Measurements from ENCODE around the gene HSD11B1L. TPM values are rescaled to one million over a fixed set of nuclear protein-coding genes. Genes with fewer than 3 reads are reported as not detected.

Gene HSD11B1L
- total RNA-seq, 1 experiment from 2014 or later, result 10.9 TPM

DNA sequence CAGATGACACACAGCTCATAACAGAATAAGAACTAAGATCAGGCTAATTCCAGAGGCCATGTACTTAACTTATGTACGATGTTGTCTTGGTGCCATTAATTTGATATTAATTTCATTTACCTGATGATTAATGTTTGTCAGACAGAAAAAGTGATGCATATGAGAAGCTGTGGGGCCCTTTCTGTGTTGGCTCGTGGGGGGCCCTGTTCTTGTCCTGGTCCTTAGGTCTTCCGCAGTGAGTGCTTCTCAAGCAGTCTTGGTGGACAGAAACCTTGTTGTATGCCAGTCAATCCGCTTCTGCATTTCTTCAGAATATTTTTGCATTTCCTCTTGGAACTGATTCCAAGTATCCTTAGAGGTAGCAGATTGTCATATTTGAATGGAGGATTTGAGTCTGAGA, 37.8 kb upstream of the HSD11B1L start:
- Histone ChIP-seq H3K9ac (ENCODE audit: low read length) (no peak overlapping the region), H3K27ac (ENCODE audit: low read length) (no peak overlapping the region), H3K79me2 (ENCODE audit: low read length) (peaks cover 96% of the 10 kb centered on the region), H4K20me1 (ENCODE audit: low read length) (peaks cover 55% of the 10 kb centered on the region), H3K4me3 (ENCODE audit: low read length) (no peak overlapping the region), H3K36me3 (ENCODE audit: low read depth, low read length) (peaks cover 71% of the 10 kb centered on the region), H3K4me1 (ENCODE audit: insufficient read depth, low read length) (no peaks in the 10 kb centered on the region), H3K9me3 (ENCODE audit: low read length) (no peaks in the 10 kb centered on the region), H3K27me3 (ENCODE audit: low read length) (no peaks in the 10 kb centered on the region), H3K9me2 (replicated peaks; ENCODE audit: low read length) (no peaks in the 10 kb centered on the region), H3F3A (ENCODE audit: low read length, unreplicated experiment) (no peaks in the 10 kb centered on the region), H2AFZ (ENCODE audit: low read length) (no peak overlapping the region), H3K4me2 (ENCODE audit: low read length) (no peak overlapping the region)
- no peak for ATAC-seq
- DNase-seq, result no peak
- ChIA-PET POLR2A (ENCODE audit: unreplicated experiment) (no interaction called here), CTCF (no interaction called here)
- BruUV-seq (replicated peaks), result no TSS peak
- TF ChIP-seq EZH2phosphoT487 (IDR thresholded peaks at IDR 0.05; ENCODE audit: borderline replicate concordance, low read length), result no peak
- TF ChIP-seq, protein P1, sequence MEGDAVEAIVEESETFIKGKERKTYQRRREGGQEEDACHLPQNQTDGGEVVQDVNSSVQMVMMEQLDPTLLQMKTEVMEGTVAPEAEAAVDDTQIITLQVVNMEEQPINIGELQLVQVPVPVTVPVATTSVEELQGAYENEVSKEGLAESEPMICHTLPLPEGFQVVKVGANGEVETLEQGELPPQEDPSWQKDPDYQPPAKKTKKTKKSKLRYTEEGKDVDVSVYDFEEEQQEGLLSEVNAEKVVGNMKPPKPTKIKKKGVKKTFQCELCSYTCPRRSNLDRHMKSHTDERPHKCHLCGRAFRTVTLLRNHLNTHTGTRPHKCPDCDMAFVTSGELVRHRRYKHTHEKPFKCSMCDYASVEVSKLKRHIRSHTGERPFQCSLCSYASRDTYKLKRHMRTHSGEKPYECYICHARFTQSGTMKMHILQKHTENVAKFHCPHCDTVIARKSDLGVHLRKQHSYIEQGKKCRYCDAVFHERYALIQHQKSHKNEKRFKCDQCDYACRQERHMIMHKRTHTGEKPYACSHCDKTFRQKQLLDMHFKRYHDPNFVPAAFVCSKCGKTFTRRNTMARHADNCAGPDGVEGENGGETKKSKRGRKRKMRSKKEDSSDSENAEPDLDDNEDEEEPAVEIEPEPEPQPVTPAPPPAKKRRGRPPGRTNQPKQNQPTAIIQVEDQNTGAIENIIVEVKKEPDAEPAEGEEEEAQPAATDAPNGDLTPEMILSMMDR (conservative IDR thresholded peaks at IDR 0.05; ENCODE audit: low read depth, low read length), result no peak
- TF ChIP-seq EZH2 (IDR thresholded peaks at IDR 0.05; ENCODE audit: low read length, unreplicated experiment), result no peak
- intact Hi-C loops (cut with micrococcal nuclease), result no loop called here

DNA sequence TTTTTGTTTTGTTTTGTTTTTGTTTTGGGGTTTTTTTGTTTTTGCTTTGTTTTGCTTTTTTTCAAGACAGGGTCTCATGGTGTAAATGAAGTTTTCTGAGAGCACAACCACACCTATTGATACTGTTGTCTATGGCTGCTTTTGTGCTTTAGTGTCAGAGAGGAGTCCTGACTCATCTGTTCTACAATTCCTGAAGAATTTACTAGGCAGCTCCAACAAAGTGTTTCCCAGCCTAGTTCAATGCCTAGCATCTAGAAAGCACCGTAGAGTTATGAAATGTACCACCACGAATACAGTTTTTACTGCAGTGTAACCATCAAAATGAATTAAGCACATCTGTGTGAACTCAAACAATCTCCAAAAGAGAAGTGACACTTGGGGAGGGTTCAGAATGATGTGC, 36.8 kb upstream of the HSD11B1L start:
- Histone ChIP-seq H3F3A (ENCODE audit: low read length, unreplicated experiment) (no peaks in the 10 kb centered on the region), H3K9me2 (replicated peaks; ENCODE audit: low read length) (no peaks in the 10 kb centered on the region), H3K27ac (ENCODE audit: low read length) (no peak overlapping the region), H3K4me1 (ENCODE audit: insufficient read depth, low read length) (no peaks in the 10 kb centered on the region), H4K20me1 (ENCODE audit: low read length) (peaks cover 51% of the 10 kb centered on the region), H3K27me3 (ENCODE audit: low read length) (no peaks in the 10 kb centered on the region), H3K79me2 (ENCODE audit: low read length) (peaks cover 86% of the 10 kb centered on the region), H3K4me2 (ENCODE audit: low read length) (no peak overlapping the region), H3K9me3 (ENCODE audit: low read length) (no peaks in the 10 kb centered on the region), H3K4me3 (ENCODE audit: low read length) (no peak overlapping the region), H3K36me3 (ENCODE audit: low read depth, low read length) (peaks cover 74% of the 10 kb centered on the region), H2AFZ (ENCODE audit: low read length) (no peak overlapping the region), H3K9ac (ENCODE audit: low read length) (no peak overlapping the region)
- BruUV-seq (replicated peaks), result no TSS peak
- no peak for DNase-seq
- TF ChIP-seq, protein P1 (conservative IDR thresholded peaks at IDR 0.05; ENCODE audit: low read depth, low read length), result no peak
- no peak for TF ChIP-seq EZH2phosphoT487 (IDR thresholded peaks at IDR 0.05; ENCODE audit: borderline replicate concordance, low read length)
- TF ChIP-seq EZH2 (IDR thresholded peaks at IDR 0.05; ENCODE audit: low read length, unreplicated experiment), result no peak
- POLR2A ChIA-PET (ENCODE audit: unreplicated experiment), result no interaction called here
- intact Hi-C loops (cut with micrococcal nuclease), result no loop called here
- CTCF ChIA-PET, result no interaction called here
- no peak for ATAC-seq

DNA sequence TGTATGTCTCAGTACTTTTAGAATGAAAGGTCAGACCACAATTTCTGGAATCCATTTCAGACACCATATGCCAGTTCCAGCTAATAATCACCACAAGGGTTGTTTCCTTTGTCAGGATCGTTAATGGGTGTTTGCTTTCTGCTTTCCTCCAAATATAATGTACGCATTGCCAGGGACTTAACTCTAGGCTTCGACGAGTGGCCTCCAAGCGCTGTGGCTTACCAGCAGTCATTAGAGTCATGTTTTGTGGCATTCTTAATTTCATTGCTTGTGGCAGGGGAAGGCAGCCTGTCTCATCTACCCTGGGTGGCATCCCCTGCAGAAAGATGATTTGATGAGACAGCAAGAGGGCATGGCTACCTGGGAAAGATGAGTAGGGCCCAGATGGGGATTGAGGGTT, 35.4 kb upstream of the HSD11B1L start:
- no peak for ATAC-seq
- H2AFZ ChIP-seq (ENCODE audit: low read length), result no peak overlapping the region
- no peak for DNase-seq
- ChIA-PET CTCF (no interaction called here), POLR2A (ENCODE audit: unreplicated experiment) (no interaction called here)
- no peak overlapping the region for H3K4me3 ChIP-seq (ENCODE audit: low read length)
- no peak overlapping the region for H3K4me2 ChIP-seq (ENCODE audit: low read length)
- no peak overlapping the region for H3K27ac ChIP-seq (ENCODE audit: low read length)
- H3K9me3 ChIP-seq (ENCODE audit: low read length), result no peaks in the 10 kb centered on the region
- H3K4me1 ChIP-seq (ENCODE audit: insufficient read depth, low read length), result no peaks in the 10 kb centered on the region
- peaks cover 49% of the 10 kb centered on the region for H4K20me1 ChIP-seq (ENCODE audit: low read length)
- no peaks in the 10 kb centered on the region for H3K9me2 ChIP-seq (replicated peaks; ENCODE audit: low read length)
- peaks cover 82% of the 10 kb centered on the region for H3K36me3 ChIP-seq (ENCODE audit: low read depth, low read length)
- TF ChIP-seq, protein P1 (conservative IDR thresholded peaks at IDR 0.05; ENCODE audit: low read depth, low read length), result no peak
- H3K79me2 ChIP-seq (ENCODE audit: low read length), result peaks cover 73% of the 10 kb centered on the region
- intact Hi-C loops (cut with micrococcal nuclease), result no loop called here
- BruUV-seq (replicated peaks), result no TSS peak
- H3K27me3 ChIP-seq (ENCODE audit: low read length), result no peaks in the 10 kb centered on the region
- H3F3A ChIP-seq (ENCODE audit: low read length, unreplicated experiment), result no peaks in the 10 kb centered on the region
- H3K9ac ChIP-seq (ENCODE audit: low read length), result no peak overlapping the region
